GM18873 (cell line): ENCODE data around the gene SCFD2.
"Not testable (repeated sequence)": the region's sequence is repeated elsewhere in the genome, so short reads cannot be mapped to it uniquely, and the experiment has no call there.

Experiments used
- ATAC-seq: cut with Tn5 transposase; IDR thresholded peaks from one replicate; pipeline ENCODE4 v1.9.1; 2021; ENCODE audit warnings: mild to moderate bottlenecking, moderate library complexity, moderate number of reproducible peaks; ENCODE audit not compliant: unreplicated experiment, low FRiP score

Gene SCFD2

GRCh38 chr4:53195815-53196661, 169.8 kb downstream of the SCFD2 start:
- ATAC-seq = no peak

DNA sequence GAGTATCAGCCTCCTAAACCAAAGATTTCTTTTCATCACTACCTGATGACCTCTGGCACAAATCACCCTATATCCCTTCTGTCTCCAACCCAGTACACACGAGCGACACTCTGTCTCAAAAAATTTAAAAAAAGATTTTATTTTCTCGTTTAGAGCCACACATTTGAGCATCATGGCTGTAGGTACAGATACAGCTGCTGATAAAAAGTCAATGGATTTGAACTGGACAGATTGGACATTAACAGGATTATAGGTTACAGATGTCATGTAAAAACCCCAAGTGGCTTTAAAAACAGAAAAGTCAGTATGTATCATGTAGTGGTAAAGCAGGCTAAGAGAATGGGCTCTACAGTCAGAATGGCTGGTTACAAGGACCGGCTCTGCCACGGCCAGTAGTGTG, 171.1 kb downstream of the SCFD2 start:
- ATAC-seq = no peak

GRCh38 chr4:53193111-53193510, 172.8 kb downstream of the SCFD2 start:
- no peak for ATAC-seq

DNA sequence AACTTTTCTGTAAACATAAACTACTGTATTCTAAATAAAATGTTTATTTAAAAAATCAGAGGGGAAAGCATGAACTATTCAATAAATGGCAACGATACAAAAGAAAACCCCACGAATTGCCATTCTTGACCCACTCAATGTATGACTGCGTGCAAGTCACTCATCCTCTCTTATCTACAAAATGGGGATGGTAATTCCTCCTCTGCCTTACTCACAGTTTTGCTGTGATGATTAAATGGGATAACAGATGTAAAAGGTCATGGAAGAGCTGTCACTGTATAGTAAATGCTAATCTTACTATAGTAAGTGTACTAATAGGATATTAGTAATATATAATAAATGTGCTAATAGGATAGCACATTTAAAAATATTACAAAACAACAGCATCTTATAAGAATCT, 173.4 kb downstream of the SCFD2 start:
- no peak for ATAC-seq

GRCh38 chr4:53191997-53192396, 173.9 kb downstream of the SCFD2 start:
- no peak for ATAC-seq

GRCh38 chr4:53189011-53189410, 176.8 kb downstream of the SCFD2 start:
- no peak for ATAC-seq

DNA sequence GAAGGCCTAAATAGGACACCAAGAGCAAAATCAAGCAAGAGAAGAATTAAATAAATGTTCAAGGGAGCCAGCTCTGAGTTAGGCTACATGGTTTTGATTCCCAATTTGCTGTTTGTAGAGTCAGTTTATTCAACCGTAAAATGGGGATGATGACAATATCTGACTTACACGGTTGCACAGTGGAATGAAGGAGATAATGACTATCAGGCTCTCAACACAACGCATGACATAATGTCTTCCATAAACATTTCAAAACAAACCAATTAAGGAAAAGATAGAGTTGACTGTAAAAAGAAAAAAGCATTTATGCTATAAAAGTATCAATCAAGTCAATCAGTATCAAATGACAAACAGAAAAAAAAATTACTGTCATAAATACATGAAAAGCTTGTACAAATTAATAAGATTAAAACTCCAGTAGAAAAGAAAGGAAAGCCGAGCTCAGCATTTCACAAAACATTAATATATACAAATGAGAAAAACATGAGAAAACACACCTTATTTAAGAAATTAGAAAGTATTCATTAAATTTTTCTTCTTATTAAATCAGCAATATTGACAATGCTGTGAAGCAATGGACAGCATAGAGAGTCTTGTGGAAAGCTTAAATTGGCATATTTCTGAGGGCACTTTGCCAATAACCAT, 179.0 kb downstream of the SCFD2 start:
- ATAC-seq = no peak

DNA sequence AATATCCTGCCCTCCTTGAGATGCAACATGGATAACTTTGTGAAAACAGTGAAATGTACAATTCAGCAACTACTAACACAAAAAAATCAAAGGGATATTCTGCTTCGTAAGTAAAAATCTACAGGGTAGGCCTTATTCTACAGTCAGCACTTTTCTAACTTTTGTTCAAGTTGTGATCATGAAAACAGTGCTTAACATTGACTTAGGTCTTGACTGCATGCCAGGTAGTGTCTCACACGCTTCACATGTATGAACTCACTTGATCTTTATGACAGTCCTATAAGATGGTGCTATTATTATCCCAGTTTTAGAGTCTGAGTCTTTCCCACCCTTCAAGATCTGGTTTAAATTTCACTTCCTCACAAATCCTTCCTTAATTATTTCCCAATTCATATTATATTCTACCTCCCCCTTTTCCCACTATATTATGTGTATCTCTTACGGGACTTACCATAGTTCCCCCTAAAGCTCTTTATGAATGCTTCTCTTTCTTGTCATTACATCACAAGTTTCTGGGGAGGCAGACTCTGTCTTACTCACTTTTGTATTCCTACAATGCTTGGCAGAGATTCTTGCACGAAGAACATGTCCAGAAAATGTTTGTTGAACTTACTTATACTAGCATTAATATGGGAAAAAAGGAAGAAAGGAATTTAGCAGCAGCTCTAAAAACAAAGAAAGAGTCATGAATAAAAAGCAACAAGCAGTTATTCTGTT, 179.8 kb downstream of the SCFD2 start:
- ATAC-seq = no peak

GRCh38 chr4:53183754-53184153, 182.1 kb downstream of the SCFD2 start:
- ATAC-seq = no peak

DNA sequence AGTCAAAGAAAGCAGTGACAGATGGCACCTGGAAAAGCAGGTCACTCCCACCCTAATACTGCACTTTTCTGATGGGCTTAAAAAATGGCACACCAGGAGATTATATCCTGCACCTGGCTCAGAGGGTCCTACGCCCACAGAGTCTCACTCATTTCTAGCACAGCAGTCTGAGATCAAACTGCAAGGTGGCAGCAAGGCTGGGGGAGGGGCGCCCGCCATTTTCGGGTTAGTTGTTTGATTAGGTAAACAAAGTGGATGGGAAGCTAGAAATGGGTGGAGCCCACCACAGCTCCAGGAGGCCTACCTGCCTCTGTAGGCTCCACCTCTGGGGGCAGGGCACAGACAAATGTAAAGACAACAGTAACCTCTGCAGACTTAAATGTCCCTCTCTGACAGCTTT, 188.1 kb downstream of the SCFD2 start:
- ATAC-seq = not testable (repeated sequence)

DNA sequence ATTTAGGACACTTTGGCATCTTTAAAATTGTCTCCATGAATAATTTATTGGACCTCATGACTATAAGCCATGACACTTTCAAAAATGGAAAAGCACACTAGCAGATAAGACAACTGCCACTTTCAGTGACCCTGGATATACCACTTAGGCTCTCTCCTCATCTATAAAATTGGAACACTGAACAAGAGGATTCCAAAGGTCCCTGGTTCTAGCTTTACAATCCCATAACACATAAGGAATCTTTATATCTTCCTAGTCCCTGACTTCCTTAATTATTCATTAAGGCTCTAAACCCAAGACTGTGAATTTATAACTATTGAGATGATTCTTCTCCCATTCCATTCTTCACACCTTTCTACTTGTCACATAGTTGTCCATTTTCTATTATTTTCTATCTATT, 190.2 kb downstream of the SCFD2 start:
- no peak for ATAC-seq

DNA sequence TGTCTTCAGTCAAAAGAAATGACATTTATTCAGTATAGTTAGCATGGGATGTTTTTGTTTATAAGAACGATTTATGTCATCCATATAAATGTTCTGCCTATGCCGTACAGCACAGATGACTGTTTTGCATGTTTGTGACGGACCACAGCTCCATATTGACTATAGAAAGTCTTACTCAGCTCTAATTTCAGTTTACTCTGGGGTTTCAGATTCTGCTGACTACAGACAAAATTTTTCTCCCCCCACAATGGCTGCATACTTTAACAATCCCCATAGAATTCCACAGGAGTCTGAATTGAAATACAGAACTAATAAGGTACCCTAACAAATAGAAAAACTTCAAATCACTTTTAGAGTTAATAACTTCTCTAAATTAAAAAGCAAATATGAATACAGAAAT, 191.0 kb downstream of the SCFD2 start:
- ATAC-seq = no peak

- no peak for ATAC-seq
Measured at GRCh38 chr4:53173576-53173975, 192.3 kb downstream of the SCFD2 start.

GRCh38 chr4:53171797-53172196, 194.1 kb downstream of the SCFD2 start:
- no peak for ATAC-seq

DNA sequence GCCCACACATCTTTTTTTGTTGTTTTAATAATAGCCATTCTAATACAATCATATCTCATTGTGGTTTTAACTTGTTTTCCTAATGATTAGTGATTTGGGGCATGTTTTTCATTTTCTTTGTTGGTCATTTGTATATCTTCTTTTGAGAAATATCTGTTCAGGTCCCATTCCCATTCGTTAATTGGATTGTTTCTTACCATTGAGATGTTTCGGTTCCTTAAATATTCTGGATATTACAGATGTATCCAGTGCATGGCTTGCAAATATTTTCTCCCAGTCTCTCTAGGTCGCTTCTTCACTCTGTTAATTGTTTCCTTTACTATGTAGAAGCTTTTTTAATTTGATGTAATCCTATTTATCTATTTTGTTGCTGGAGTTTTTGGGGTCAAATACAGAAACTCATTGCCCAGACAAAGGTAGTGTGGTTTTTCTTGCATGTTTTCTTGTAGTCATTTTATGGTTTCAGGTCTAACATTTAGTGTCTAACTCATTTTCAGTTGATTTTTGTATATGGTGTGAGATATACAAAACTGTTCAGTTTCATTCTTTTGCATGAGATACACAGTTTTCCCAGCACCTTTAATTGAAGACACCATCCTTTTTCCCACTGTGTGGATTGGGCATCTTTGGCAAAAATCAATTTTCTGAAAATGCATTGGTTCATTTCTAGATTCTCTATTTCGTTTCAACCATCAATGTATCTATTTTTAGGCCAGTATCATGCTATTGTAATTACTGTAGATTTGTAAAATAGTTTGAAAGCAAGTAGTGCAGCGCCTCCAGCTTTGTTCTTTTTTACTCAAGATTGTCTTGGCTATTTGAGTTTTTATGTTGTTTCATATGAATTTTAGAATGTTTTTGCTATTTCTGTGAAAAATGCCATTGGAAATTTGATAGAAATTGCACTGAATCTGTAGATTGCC, 195.9 kb downstream of the SCFD2 start:
- ATAC-seq = no peak

DNA sequence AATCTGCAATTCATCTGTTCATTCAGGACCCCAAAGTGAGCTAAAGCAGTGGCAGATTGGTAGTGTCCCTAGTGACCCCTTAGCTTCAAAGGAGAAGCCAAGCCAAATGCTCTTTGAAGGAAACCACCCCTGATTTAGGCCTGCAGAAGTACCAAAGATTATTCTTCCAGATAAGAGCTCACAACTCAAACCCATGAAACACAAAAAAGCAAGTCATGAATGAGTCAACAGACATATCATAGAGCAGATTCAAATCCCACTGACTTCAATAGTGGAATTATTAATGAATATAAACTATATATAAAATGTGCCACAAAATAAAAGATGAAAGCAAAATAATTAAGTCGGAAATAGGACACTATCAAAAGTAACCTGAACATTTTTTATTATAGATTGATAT, 197.6 kb downstream of the SCFD2 start:
- no peak for ATAC-seq

GRCh38 chr4:53162969-53163368, 202.9 kb downstream of the SCFD2 start:
- no peak for ATAC-seq

- ATAC-seq = no peak
Measured at GRCh38 chr4:53161787-53162433, 204.0 kb downstream of the SCFD2 start.

DNA sequence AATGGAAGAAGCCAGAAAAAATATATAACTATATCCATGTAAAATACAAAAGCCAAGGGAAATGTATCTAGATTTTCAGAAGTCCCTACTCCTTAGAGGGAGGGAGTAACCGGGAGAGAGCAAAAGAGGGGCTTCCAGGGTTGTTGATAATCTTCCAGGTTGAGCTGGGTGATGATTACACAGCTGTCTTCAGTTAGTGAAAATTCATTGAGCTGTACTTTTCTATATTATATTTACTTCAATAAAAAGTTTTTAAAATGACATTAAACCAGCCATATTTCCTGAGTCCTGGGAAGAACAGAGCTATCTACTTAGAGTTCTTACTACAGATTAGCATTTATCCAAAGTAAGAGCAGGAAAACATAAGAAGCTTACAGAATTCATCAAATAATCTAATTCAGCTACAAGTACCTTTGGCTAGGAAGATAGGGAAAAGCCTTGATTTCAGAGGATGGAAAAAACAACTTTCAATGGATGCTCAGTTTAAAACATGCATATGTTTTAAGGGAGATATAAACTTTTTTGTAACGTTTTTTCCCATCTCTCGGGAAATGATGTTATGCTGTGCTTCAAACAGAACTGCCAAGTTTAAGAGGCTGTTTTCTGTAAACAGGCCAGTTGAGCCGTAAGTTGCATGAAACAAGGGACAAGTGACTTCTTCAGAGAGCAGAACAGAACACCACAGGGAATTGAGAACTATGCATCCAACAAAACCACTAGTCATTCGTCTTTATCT, 204.6 kb downstream of the SCFD2 start:
- ATAC-seq = no peak
